Peyer's patch (tissue), 4 donors: Measurements from ENCODE around the gene FAM199X. TPM values are rescaled to one million over a fixed set of nuclear protein-coding genes. Genes with fewer than 3 reads are reported as not detected.

ENCODE experiments used
- total RNA-seq, 4 donors: library from RNA; depleted of rRNA; stranded (reverse); fragments of >200 nt; gene quantifications; one replicate each; pipeline ENCODE4 v1.1.0, GENCODE V29; 2016

The FAM199X gene
- total RNA-seq, 4 donors from 2014 or later = 9.1 to 17.9 (median 13.8) TPM

Other genes with a start within 250 kb of the FAM199X start
- gene TMSB15B, start 203.8 kb upstream of the FAM199X start, total RNA-seq = 1 to 10 TPM in 2 of 4 donors, under 1 TPM in 1, not detected in 1; 0.54 to 9.1 (median 1.0) TPM
- gene H2BW1, start 152.7 kb upstream of the FAM199X start, total RNA-seq = not detected
- gene H2BW2, start 126.5 kb upstream of the FAM199X start, total RNA-seq = not detected
- 1 to 10 TPM in 3 of 4 donors, under 1 TPM in 1; 0.67 to 3.2 (median 1.6) TPM for gene TMSB15C, start 90.2 kb upstream of the FAM199X start, total RNA-seq
- 1 to 10 TPM in 1 of 4 donors, under 1 TPM in 1, not detected in 2; 0.80 to 8.3 TPM for gene ZCCHC18, start 53.9 kb upstream of the FAM199X start, total RNA-seq
- 10 to 100 TPM in 1 of 4 donors, 1 to 10 TPM in 3; 8.1 to 11.3 (median 9.6) TPM for gene SLC25A53, start 9.4 kb upstream of the FAM199X start, total RNA-seq
- not detected for gene ESX1, start 88.5 kb downstream of the FAM199X start, total RNA-seq